Muscle of leg (tissue), 11 donors: ENCODE measurements around the gene CPLANE1. TPM values are rescaled to one million over a fixed set of nuclear protein-coding genes. Genes with fewer than 3 reads are reported as not detected.
"Not testable (repeated sequence)": the region's sequence is repeated elsewhere in the genome, so short reads cannot be mapped to it uniquely, and the experiment has no call there.

Source experiments
- DNase-seq: peaks from one replicate; pipeline ENCODE4 v3.0.0; 2013
- H3K27ac ChIP-seq: one replicate; pipeline ENCODE4 v1.5.1; 2013; ENCODE audit warnings: mild to moderate bottlenecking, low read length, control low read depth
- H3K27me3 ChIP-seq: one replicate; pipeline ENCODE4 v1.6.1; 2013; ENCODE audit warnings: low read length; ENCODE audit not compliant: control insufficient read depth, insufficient read depth
- H3K36me3 ChIP-seq: one replicate; pipeline ENCODE4 v1.6.1; 2013; ENCODE audit warnings: low read length; ENCODE audit not compliant: control insufficient read depth, insufficient read depth
- H3K4me1 ChIP-seq: one replicate; pipeline ENCODE4 v1.6.1; 2013; ENCODE audit warnings: low read length; ENCODE audit not compliant: control insufficient read depth, insufficient read depth
- H3K4me3 ChIP-seq: one replicate; pipeline ENCODE4 v1.5.1; 2013; ENCODE audit warnings: low read length, control low read depth
- H3K9me3 ChIP-seq: replicated peaks from 2 replicates; pipeline ENCODE4 v1.6.1; 2013; ENCODE audit warnings: low read depth, low read length; ENCODE audit not compliant: control insufficient read depth
- WGBS: methylation state at CpG from one replicate; pipeline ENCODE4 v1.1.5; 2013; ENCODE audit warnings: missing lambda C conversion rate; ENCODE audit not compliant: insufficient coverage; 5-methylcytosine and 5-hydroxymethylcytosine counted together
- polyA plus RNA-seq, 8 donors: library from polyadenylated mRNA; unstranded; fragments of 120-200 nt; gene quantifications; one replicate each; pipeline versions ENCODE4 v1.2.1 to v1.2.3, GENCODE V29; 2013; ENCODE audit warnings: inconsistent platforms in 1 of 8, low replicate concordance in 1 of 8; ENCODE audit not compliant: insufficient read length in 8 of 8, insufficient read depth in 1 of 8
- total RNA-seq: library from RNA; stranded (reverse); fragments of 120-200 nt; gene quantifications from one replicate; pipeline ENCODE4 v1.2.4, GENCODE V29; 2013

The CPLANE1 gene
- total and polyA plus RNA-seq, 9 donors: 10.7 to 23.8 (median 16.6) TPM

DNA sequence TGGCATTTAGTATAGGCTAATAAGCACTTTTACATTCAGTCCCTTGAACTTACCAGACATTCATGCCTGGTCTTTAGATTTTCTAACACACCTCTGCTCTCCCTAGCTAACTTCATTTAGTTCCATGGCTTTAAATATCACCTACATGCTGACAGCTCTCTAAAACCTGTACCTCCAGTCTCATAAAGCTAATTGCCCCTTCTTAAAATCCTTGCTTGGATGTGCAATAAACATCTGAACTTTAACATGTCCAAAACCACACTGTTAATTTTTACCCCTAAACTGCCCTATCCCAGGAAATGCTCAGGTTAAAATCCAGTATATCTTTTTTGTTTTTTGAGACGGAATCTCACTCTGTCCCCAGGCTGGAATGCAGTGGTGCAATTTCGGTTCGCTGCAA is 139.8 kb downstream of the CPLANE1 start:
- Histone ChIP-seq H3K4me1 (no peaks in the 10 kb centered on the region), H3K27me3 (no peaks in the 10 kb centered on the region), H3K36me3 (peaks cover 46% of the 10 kb centered on the region), H3K9me3 (peaks cover 2% of the 10 kb centered on the region), H3K27ac (no peak overlapping the region), H3K4me3 (no peak overlapping the region)
- 93% methylated on average over 3 of the region's 3 CpGs for WGBS
- no peak for DNase-seq

DNA sequence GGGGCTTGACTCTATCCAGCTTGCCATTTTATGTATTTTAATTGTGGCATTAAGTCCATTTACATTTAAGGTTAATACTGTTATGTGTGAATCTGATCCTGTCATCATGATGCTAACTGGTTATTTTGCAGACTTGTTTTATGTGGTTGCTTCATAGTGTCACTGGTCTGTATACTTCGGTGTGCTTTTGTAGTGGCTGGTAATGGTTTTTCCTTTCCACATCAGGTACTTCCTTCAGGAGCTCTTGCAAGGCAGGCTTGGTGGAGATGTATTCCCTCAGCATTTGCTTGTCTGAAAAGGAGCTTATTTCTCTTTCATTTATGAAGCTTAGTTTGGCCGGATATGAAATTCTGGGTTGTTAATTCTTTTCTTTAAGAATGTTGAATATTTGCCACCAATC is 145.9 kb downstream of the CPLANE1 start:
- no CpG with 5 or more reads among the region's 2 CpGs for WGBS
- Histone ChIP-seq H3K36me3 (peaks cover 27% of the 10 kb centered on the region), H3K4me3 (no peak overlapping the region), H3K27ac (no peak overlapping the region), H3K4me1 (no peaks in the 10 kb centered on the region), H3K9me3 (peaks cover 17% of the 10 kb centered on the region), H3K27me3 (no peaks in the 10 kb centered on the region)
- DNase-seq: no peak

DNA sequence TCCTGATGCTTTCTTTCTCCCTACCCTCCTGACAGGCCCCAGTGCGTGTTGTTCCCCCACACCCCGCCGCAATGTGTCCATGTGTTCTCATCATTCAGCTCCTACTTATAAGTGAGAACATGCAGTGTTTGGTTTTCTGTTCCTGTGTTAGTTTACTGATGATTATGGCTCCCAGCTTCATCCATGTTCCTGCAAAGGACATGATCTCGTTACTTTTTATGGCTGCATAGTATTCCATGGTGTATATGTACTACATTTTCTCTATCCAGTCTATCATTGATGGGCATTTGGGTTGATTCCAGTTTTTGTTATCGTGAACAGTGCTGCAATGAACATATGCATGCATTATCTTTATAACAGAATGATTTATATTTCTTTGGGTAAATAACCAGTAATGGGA is 149.9 kb downstream of the CPLANE1 start:
- not testable (repeated sequence) for H3K27ac ChIP-seq, H3K4me1 ChIP-seq, DNase-seq, H3K4me3 ChIP-seq, H3K36me3 ChIP-seq, H3K27me3 ChIP-seq
- H3K9me3 ChIP-seq: peaks cover 25% of the 10 kb centered on the region
- no CpG with 5 or more reads among the region's 5 CpGs for WGBS

DNA sequence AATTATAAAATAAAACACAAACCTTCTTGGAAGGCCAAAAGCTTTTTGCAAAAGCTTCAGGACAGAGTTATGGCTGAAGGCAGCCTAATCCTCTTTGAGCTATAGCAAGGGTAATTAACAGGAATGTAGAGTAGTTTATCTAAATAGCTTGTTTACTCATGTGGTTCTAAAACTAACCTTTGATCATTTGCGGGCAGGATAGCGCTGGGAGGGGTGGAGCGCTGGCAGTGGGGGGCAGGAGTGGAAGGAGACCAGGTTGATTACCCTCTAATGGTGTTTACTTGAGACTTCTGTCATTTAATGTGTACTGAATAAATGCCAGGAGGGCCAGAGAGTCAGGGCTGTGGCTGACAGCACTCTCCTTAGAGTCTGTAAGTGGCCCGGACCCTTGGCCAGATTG is 155.4 kb downstream of the CPLANE1 start:
- not testable (repeated sequence) for H3K4me1 ChIP-seq, H3K27me3 ChIP-seq, H3K36me3 ChIP-seq, H3K9me3 ChIP-seq, H3K27ac ChIP-seq, H3K4me3 ChIP-seq, DNase-seq
- WGBS: no CpG with 5 or more reads among the region's 4 CpGs

DNA sequence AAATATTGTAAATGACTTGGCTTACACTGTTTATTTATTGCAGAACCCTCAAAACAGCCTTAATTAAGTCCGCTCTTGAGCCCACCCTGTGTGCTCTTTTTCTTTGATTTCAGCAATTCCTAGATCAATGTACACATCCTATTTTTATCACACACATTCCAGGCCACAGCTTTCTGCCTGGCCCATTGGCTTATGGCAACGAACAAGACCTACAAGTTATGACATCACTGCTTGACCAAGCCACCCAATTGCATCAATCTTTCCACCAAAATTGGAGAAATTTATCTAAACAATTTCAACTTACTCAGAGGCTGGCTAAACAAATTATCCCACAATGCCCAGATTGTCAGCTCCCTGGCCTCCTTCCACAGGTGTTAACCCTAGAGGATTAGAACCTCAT is 158.4 kb downstream of the CPLANE1 start:
- no peaks in the 10 kb centered on the region for H3K27me3 ChIP-seq
- peaks cover 5% of the 10 kb centered on the region for H3K9me3 ChIP-seq
- H3K36me3 ChIP-seq: peaks cover 7% of the 10 kb centered on the region
- H3K27ac ChIP-seq: no peak overlapping the region
- no peak for DNase-seq
- H3K4me3 ChIP-seq: no peak overlapping the region
- H3K4me1 ChIP-seq: no peaks in the 10 kb centered on the region
- 80% methylated on average over 2 of the region's 2 CpGs for WGBS

DNA sequence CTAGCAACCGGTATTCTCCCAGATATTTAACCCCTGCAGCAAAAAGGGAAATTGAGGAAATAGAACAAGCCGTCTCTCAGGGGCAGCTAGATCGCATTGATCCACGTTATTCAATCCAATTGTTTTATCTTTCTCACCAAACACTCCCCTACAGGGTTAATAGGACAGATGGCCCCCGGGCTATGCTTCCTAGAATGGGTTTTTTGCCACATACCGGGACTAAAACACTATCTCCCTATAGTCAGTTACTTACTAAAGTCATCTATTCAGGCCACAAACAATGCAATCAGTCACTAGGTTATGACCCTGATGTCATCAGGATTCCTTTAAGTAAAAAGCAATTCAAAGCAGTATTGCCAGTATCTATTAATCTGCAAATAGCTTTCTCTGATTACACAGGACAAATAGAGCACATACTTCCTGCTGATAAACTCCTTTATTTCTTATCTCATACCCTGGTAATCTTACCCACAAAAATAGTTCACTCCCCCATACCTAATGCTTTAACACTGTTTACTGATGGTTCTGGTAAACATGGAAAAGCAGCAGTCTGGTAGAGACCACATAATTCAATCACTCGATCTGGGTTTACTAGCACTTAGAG is 159.0 kb downstream of the CPLANE1 start:
- peaks cover 11% of the 10 kb centered on the region for H3K36me3 ChIP-seq
- DNase-seq: no peak
- 48% methylated on average over 6 of the region's 7 CpGs for WGBS
- no peak overlapping the region for H3K4me3 ChIP-seq
- peaks cover 5% of the 10 kb centered on the region for H3K9me3 ChIP-seq
- no peak overlapping the region for H3K27ac ChIP-seq
- no peaks in the 10 kb centered on the region for H3K27me3 ChIP-seq
- H3K4me1 ChIP-seq: no peaks in the 10 kb centered on the region

DNA sequence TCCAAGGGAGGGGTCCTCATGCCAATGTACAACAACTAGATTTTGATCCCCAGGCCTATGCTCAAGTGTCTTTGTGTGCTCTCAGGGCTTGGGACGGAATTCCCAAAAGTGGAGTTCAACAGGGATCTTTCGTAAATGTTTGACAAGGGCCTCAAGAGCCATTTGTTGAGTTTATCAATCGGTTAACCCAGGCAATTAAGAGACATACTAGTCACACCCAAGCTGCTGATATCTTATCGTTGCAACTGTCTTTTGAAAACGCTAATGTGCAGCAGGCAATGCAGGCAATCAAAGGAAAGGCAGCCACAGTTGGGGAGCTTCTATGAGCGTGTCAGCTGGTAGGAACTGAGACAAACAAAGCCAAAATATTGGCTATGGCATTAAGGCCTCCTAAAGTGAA is 161.2 kb downstream of the CPLANE1 start:
- Histone ChIP-seq H3K27me3 (no peaks in the 10 kb centered on the region), H3K4me3 (no peak overlapping the region), H3K36me3 (peaks cover 11% of the 10 kb centered on the region), H3K27ac (no peak overlapping the region), H3K9me3 (peaks cover 7% of the 10 kb centered on the region), H3K4me1 (no peaks in the 10 kb centered on the region)
- DNase-seq: no peak
- WGBS: 71% methylated on average over 3 of the region's 6 CpGs

DNA sequence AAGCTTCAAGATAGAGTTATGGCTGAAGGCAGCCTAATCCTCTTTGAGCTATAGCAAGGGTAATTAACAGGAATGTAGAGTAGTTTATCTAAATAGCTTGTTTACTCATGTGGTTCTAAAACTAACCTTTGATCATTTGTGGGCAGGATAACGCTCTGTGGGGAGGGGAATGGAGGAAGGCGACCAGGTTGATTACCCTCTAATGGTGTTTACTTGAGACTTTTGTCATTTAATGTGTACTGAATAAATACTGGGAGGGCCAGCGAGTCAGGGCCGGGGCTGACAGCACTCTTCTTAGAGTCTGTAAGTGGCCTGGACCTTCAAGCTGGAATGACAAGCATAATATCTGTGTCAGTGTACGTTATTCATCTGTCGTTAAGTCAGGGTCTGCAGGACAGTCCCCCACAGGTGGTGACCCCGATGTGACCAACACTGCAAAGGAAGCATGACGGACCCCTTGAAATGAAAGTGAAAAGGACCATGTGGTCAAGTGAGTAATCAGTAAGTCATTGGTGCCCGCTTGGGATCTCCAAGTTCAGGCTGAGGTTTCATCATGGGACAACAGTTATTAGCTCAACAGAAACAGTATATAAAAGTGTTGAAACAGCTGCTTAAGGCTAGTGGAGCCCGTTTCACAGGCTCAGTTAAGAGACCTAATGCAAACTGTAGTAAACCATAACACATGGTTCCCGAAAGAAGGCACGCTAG is 162.6 kb downstream of the CPLANE1 start:
- WGBS: 50% methylated on average over 7 of the region's 12 CpGs
- H3K9me3 ChIP-seq: peaks cover 7% of the 10 kb centered on the region
- H3K4me3 ChIP-seq: no peak overlapping the region
- no peak for DNase-seq
- H3K27me3 ChIP-seq: no peaks in the 10 kb centered on the region
- H3K36me3 ChIP-seq: peaks cover 11% of the 10 kb centered on the region
- H3K4me1 ChIP-seq: no peaks in the 10 kb centered on the region
- no peak overlapping the region for H3K27ac ChIP-seq

DNA sequence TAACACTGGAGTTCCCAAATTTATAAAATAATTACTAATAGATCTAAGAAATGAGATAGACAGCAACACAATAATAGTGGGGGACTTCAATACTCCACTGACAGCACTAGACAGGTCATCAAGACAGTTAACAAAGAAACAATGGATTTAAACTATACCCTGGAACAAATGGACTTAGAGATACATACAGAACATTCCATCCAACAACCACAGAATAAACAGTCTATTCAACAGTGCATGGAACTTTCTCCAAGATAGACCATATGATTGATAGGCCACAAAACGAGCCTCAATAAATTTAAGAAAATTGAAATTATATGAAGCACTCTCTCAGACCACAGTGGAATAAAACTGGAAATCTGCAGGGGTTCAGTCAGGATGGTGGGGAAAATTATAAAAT is 163.2 kb downstream of the CPLANE1 start:
- not testable (repeated sequence) for DNase-seq, H3K9me3 ChIP-seq, H3K27ac ChIP-seq, H3K4me1 ChIP-seq, H3K27me3 ChIP-seq, H3K4me3 ChIP-seq
- H3K36me3 ChIP-seq: peaks cover 11% of the 10 kb centered on the region
- no CpG with 5 or more reads among the region's 1 CpG for WGBS

DNA sequence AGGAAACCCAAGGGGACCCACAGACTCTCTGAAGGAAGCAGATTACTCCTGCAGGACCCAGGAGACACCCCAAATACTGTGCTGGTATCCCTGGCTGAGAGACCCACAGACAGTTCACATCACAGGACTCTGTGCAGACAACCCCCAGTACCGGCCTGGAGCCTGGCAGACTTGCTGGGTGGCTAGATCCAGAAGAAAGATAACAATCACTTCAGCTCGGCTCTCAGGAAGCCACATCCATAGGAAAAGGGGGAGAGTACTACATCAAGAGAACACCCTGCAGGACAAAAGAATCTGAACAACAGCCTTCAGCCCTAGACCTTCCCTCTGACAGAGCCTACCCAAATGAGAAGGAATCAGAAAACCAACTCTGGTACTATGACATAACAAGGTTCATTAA is 166.2 kb downstream of the CPLANE1 start:
- H3K27me3 ChIP-seq, DNase-seq, H3K4me1 ChIP-seq, H3K27ac ChIP-seq, H3K4me3 ChIP-seq, H3K9me3 ChIP-seq: not testable (repeated sequence)
- H3K36me3 ChIP-seq: peaks cover 13% of the 10 kb centered on the region
- no CpG with 5 or more reads among the region's 2 CpGs for WGBS
